ENCODE data around the gene RNF11.

Gene RNF11

DNA sequence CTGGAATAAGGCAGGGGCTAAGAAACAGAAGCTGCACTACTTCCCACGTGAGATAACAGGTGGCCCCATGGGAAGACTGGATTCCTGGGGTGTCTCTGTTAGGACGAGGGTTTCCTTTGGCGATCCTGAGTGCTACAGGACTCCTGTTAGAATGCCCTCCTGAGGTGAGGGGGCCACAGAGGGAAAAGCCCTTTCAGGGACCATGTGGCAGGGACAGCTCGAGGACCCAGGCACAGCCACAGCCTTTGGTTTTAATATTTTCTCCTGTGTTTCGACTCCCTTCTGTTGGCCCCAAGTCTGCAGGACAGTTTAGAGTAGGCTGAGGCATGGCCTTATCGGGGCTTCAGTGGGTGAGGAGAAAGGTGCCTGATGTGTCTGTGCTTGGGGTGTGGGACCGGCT, 81.7 kb downstream of the RNF11 start:
- no peak for DNase-seq

DNA sequence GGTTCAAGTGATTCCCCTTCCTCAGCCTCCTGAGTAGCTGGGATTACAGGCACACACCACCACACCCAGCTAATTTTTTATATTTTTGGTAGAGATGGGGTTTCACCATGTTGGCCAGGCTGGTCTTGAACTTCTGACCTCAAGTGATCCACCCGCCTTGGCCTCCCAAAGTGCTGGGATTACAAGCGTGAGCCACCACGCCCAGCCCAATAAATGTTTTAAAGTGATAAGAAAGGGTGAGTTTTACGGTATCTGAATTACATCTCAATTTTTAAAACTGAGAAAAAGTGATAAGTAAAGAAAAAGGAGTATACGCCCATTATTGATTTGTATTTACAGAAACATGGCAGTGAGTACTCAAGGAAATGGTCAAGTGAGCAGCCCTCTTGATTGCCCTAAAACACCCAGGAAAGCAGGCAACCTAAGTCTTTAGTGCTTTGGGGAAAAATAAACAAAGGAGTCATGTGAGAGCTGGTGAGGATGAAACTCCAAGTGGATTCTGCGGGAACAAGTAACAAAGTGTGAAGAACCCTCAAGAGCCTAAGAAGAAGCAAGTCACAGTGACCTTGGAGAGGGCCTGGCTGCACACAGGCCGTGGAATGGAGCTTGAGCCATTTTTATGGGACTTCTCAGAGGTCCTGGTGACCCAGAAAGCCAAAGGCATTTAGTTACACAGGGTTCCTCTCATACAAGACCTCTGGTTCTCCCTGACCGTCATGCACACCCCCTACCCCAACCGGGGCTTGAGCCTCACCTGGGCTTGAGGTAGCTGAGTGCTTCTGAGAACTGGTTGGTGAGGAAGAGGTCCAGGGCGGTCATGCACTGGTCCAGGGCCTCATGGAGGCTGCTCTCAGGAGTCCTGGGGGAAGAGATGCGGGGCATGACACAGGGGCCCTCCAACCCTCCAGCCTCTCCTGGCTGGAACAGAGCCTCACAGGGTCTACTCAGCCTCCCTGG, 85.2 kb downstream of the RNF11 start:
- no peak for DNase-seq

DNA sequence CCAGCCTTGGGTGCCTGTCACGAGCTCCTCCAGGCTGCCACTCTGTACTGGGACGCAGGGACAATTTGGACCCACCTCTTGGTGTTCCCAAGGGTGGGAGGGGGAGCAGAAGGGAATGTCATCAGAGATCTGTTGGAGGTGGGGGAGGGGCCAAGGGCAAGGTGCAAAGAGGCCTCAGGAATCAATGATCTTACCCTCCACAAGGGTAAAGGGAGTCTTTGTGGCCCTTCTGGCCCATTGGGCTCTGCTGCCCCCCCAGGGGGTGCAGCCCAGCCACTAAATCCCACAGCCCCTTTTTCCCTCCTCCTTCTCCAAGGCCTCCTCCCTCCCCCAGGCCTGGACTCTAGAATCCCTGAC, 85.8 kb downstream of the RNF11 start:
- DNase-seq, result no peak

DNA sequence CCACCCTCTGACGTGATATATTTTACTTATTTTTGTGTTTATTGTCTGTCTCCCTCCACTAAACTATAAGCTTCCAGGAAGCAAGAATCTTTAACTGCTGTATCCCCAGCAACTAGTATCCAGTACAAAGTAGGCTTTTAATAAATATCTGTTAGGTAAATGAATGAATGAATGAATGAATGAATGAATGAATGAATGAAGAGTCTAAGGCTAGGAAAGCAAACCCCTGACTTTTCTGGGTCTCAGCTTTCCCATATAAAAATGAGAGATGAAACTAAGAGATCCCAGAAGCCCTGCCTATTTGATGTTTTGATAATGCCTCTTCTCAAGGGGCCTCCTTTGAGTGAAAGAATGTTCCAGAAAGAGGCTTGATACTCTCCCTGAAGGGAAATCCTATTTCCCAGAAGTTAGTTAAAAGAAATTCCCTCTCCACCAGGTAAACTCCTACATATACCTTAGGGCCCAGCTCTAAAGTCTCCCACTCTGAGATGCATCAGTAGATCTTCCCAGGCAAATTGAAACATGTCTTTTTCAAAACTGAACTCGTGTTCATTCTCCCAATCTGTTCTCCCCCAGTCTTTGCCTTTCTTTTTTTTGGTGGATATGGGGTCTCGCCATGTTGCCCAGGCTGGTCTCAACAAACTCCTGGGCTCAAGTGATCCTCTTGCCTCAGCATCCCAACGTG, 86.5 kb downstream of the RNF11 start:
- no peak for DNase-seq

Measured in NCI-H187 (cell line).